Ishikawa (cell line): Measurements from ENCODE around the gene TGFBR3.

ENCODE experiments used
- CEBPB ChIP-seq: IDR thresholded peaks from 2 replicates; pipeline ENCODE4 v1.6.1; 2012
- CREB1 ChIP-seq: IDR thresholded peaks from 2 replicates; pipeline ENCODE4 v1.6.1; 2012; ENCODE audit warnings: low read depth
- EP300 ChIP-seq: IDR thresholded peaks from 2 replicates; pipeline ENCODE4 v1.6.1; 2012; ENCODE audit warnings: borderline replicate concordance
- MAX ChIP-seq: IDR thresholded peaks from 2 replicates; pipeline ENCODE4 v1.6.1; 2012
- NFIC ChIP-seq: IDR thresholded peaks from 2 replicates; pipeline ENCODE4 v1.6.1; 2012
- RAD21 ChIP-seq: IDR thresholded peaks from 2 replicates; pipeline ENCODE4 v1.6.1; 2012; ENCODE audit warnings: low read depth
- TAF1 ChIP-seq: IDR thresholded peaks from 2 replicates; pipeline ENCODE4 v1.6.1; 2012; ENCODE audit warnings: low read depth, mild to moderate bottlenecking
- TCF12 ChIP-seq: IDR thresholded peaks from 2 replicates; pipeline ENCODE4 v1.6.1; 2012; ENCODE audit warnings: low read depth
- TEAD4 ChIP-seq: IDR thresholded peaks from 2 replicates; pipeline ENCODE4 v1.6.1; 2012
- YY1 ChIP-seq: IDR thresholded peaks from 2 replicates; pipeline ENCODE4 v1.6.1; 2012; ENCODE audit warnings: low read depth
- ZBTB7A ChIP-seq: IDR thresholded peaks from 2 replicates; pipeline ENCODE4 v1.6.1; 2012; ENCODE audit warnings: low read depth
- TF ChIP-seq, protein P1 (sequence below): IDR thresholded peaks from 2 replicates; pipeline ENCODE4 v1.6.1; 2012; ENCODE audit warnings: low read depth, mild to moderate bottlenecking

- TF ChIP-seq RAD21: no peak
- no peak for TF ChIP-seq CREB1
- TF ChIP-seq NFIC: no peak
- TF ChIP-seq MAX: no peak
- TF ChIP-seq CEBPB: no peak
- no peak for TF ChIP-seq EP300
- TF ChIP-seq TEAD4: no peak
- TF ChIP-seq, protein P1, sequence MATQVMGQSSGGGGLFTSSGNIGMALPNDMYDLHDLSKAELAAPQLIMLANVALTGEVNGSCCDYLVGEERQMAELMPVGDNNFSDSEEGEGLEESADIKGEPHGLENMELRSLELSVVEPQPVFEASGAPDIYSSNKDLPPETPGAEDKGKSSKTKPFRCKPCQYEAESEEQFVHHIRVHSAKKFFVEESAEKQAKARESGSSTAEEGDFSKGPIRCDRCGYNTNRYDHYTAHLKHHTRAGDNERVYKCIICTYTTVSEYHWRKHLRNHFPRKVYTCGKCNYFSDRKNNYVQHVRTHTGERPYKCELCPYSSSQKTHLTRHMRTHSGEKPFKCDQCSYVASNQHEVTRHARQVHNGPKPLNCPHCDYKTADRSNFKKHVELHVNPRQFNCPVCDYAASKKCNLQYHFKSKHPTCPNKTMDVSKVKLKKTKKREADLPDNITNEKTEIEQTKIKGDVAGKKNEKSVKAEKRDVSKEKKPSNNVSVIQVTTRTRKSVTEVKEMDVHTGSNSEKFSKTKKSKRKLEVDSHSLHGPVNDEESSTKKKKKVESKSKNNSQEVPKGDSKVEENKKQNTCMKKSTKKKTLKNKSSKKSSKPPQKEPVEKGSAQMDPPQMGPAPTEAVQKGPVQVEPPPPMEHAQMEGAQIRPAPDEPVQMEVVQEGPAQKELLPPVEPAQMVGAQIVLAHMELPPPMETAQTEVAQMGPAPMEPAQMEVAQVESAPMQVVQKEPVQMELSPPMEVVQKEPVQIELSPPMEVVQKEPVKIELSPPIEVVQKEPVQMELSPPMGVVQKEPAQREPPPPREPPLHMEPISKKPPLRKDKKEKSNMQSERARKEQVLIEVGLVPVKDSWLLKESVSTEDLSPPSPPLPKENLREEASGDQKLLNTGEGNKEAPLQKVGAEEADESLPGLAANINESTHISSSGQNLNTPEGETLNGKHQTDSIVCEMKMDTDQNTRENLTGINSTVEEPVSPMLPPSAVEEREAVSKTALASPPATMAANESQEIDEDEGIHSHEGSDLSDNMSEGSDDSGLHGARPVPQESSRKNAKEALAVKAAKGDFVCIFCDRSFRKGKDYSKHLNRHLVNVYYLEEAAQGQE: no peak
- no peak for TF ChIP-seq ZBTB7A
- TF ChIP-seq TAF1: no peak
- TF ChIP-seq YY1: no peak
- no peak for TF ChIP-seq TCF12
Measured at GRCh38 chr1:91716339-91716738, 169.6 kb downstream of the TGFBR3 start.
